SK-N-SH (cell line): ENCODE results near the gene PGAM2. TPM values are rescaled to one million over a fixed set of nuclear protein-coding genes. Genes with fewer than 3 reads are reported as not detected.
A peak's percentile ranks its signal among the peaks of the same experiment; 100 is the strongest.

Source experiments
- CTCF ChIA-PET: fragments of 300-600, 350-600 bp; formaldehyde crosslinking; extraction: SDS; loops from one replicate; lab custom pipeline; 2021; lab: Yijun Ruan, JAX
- POLR2A ChIA-PET: fragments of 350-600 bp; sonication (Branson Sonifier 250); formaldehyde crosslinking; extraction: SDS; loops from one replicate; lab custom pipeline; 2020; ENCODE audit warnings: antibody characterized with exemption, inconsistent platforms; lab: Yijun Ruan, JAX
- DNase-seq: peaks from one replicate; pipeline ENCODE4 v3.0.0; 2012
- H2AFZ ChIP-seq: fragments of 200-600 bp; sonication (generic); 2 replicates; pipeline ENCODE4 v1.8.1; 2016; ENCODE audit warnings: antibody characterized with exemption, mild to moderate bottlenecking, low read depth
- H3F3A ChIP-seq: fragments of 200-600 bp; sonication (generic); replicated peaks from 2 replicates; pipeline ENCODE3; 2016; ENCODE audit warnings: antibody characterized with exemption, mild to moderate bottlenecking; ENCODE audit not compliant: insufficient read depth
- H3K27ac ChIP-seq, 2 experiments: fragments of 200-500 bp in 1 of 2; fragments of 200-600 bp in 1 of 2; sonication (Bioruptor generic) in 1 of 2; sonication (generic), shearing (Covaris generic) in 1 of 2; 2 replicates each; pipeline versions ENCODE4 v1.5.1 to v1.6.1; 2014 to 2016; ENCODE audit warnings: low read depth in 2 of 2, inconsistent platforms in 1 of 2, low read length in 1 of 2, mild to moderate bottlenecking in 1 of 2, mixed read lengths in 1 of 2
- H3K27me3 ChIP-seq: fragments of 200-600 bp; sonication (generic), shearing (Covaris generic); 2 replicates; pipeline ENCODE4 v1.6.1; 2016; ENCODE audit warnings: mixed run types; ENCODE audit not compliant: insufficient read depth
- H3K36me3 ChIP-seq, 2 experiments: fragments of 200-500 bp in 1 of 2; fragments of 200-600 bp in 1 of 2; sonication (Bioruptor generic) in 1 of 2; sonication (generic) in 1 of 2; replicated peaks in 1 of 2; 2 replicates each; pipeline versions ENCODE3 to v1.5.1; 2014 to 2016; ENCODE audit warnings: low read length in 1 of 2, mild to moderate bottlenecking in 1 of 2; ENCODE audit not compliant: insufficient read depth in 2 of 2, control insufficient read depth in 1 of 2
- H3K4me1 ChIP-seq, 2 experiments: fragments of 200-500 bp in 1 of 2; fragments of 200-600 bp in 1 of 2; sonication (Bioruptor generic) in 1 of 2; sonication (generic), shearing (Covaris generic) in 1 of 2; 2 replicates each; pipeline versions ENCODE4 v1.5.1 to v1.6.1; 2014 to 2016; ENCODE audit warnings: low read depth in 1 of 2, low read length in 1 of 2, mixed run types in 1 of 2; ENCODE audit not compliant: insufficient read depth in 2 of 2, control insufficient read depth in 1 of 2
- H3K4me2 ChIP-seq: fragments of 200-600 bp; sonication (generic), shearing (Covaris generic); 2 replicates; pipeline ENCODE4 v1.6.1; 2017; ENCODE audit warnings: mixed run types
- H3K4me3 ChIP-seq, 2 experiments: fragments of 200-500 bp in 1 of 2; fragments of 200-600 bp in 1 of 2; sonication (Bioruptor generic) in 1 of 2; sonication (generic), shearing (Covaris generic) in 1 of 2; 2 replicates each; pipeline versions ENCODE4 v1.5.1 to v1.8.1; 2014 to 2016; ENCODE audit warnings: low read depth in 2 of 2, inconsistent platforms in 1 of 2, low read length in 1 of 2, mild to moderate bottlenecking in 1 of 2, mixed read lengths in 1 of 2, moderate library complexity in 1 of 2
- H3K79me2 ChIP-seq: fragments of 200-600 bp; sonication (generic); 2 replicates; pipeline ENCODE4 v1.8.1; 2017; ENCODE audit warnings: mild to moderate bottlenecking; ENCODE audit not compliant: insufficient read depth
- H3K9ac ChIP-seq: fragments of 200-600 bp; sonication (generic); 2 replicates; pipeline ENCODE4 v1.6.1; 2017; ENCODE audit warnings: mixed run types
- H3K9me2 ChIP-seq: fragments of 200-600 bp; sonication (generic); 2 replicates; pipeline ENCODE4 v1.6.1; 2017; ENCODE audit warnings: mixed run types
- H3K9me3 ChIP-seq: fragments of 200-600 bp; sonication (generic); 2 replicates; pipeline ENCODE4 v1.6.1; 2017; ENCODE audit warnings: mixed run types, mild to moderate bottlenecking, moderate library complexity
- H4K20me1 ChIP-seq: fragments of 200-600 bp; sonication (generic); 2 replicates; pipeline ENCODE4 v1.6.1; 2017; ENCODE audit warnings: mild to moderate bottlenecking, mixed run types; ENCODE audit not compliant: insufficient read depth
- FOXM1 ChIP-seq: IDR thresholded peaks from 2 replicates; pipeline ENCODE4 v1.4.0; 2012; ENCODE audit warnings: low read depth, mild to moderate bottlenecking
- GABPA ChIP-seq: IDR thresholded peaks from 2 replicates; pipeline ENCODE4 v1.4.0; 2012; ENCODE audit warnings: low read depth, mild to moderate bottlenecking
- GATA2 ChIP-seq: sonication (generic); formaldehyde crosslinking; IDR thresholded peaks from 2 replicates; pipeline ENCODE4 v1.5.0; 2020; ENCODE audit warnings: mild to moderate bottlenecking, missing genetic modification reagents
- MEF2A ChIP-seq: IDR thresholded peaks from 2 replicates; pipeline ENCODE4 v1.4.0; 2012; ENCODE audit warnings: low read depth, borderline replicate concordance
- NRF1 ChIP-seq: IDR thresholded peaks from 2 replicates; pipeline ENCODE4 v1.6.1; 2012; ENCODE audit warnings: low read depth, mild to moderate bottlenecking, low read length
- PBX3 ChIP-seq: IDR thresholded peaks from 2 replicates; pipeline ENCODE4; 2012
- RAD21 ChIP-seq: IDR thresholded peaks from 2 replicates; pipeline ENCODE4 v1.6.1; 2012; ENCODE audit warnings: mild to moderate bottlenecking, low read length
- REST ChIP-seq: IDR thresholded peaks from 2 replicates; pipeline ENCODE4 v1.6.1; 2012; ENCODE audit warnings: mild to moderate bottlenecking, low read depth, low read length, moderate library complexity
- SMC3 ChIP-seq: IDR thresholded peaks from 2 replicates; pipeline ENCODE4 v1.6.1; 2012; ENCODE audit warnings: low read depth, low read length, improper control_type of control experiment
- TAF1 ChIP-seq: IDR thresholded peaks from 2 replicates; pipeline ENCODE4 v1.6.1; 2012; ENCODE audit warnings: low read depth, mild to moderate bottlenecking, low read length, moderate library complexity, borderline replicate concordance
- WGBS: methylation state at CpG from one replicate; pipeline ENCODE4 v1.1.6; 2017; ENCODE audit warnings: low lambda C conversion rate; 5-methylcytosine and 5-hydroxymethylcytosine counted together
- polyA plus RNA-seq, 3 experiments: library from polyadenylated mRNA; depleted of rRNA; stranded (reverse); fragments of >200 nt; gene quantifications; 2 replicates each; pipeline ENCODE4 v1.2.3, GENCODE V29; 2012

PGAM2 gene
- polyA plus RNA-seq, 1 of the 3 experiments (the other 2 are of a cell fraction) = 0.79 TPM

DNA sequence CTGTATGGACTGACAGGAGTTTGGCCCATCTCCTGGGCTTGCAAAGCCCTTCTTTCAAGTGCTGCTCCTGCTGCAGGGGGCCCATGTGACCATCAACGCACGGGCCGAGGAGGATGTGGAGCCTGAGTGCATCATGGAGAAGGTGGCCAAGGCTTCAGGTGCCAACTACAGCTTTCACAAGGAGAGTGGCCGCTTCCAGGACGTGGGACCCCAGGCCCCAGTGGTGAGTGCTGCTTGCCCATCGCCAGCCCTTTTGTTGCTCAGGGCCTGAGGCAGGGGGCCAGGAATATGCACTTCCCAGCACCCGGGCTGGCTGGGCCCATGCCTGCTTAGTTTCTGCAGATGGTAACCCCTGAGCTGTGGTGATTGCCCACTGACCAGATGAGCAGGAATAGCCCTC, 8.7 kb downstream of the PGAM2 start (continued):
- TF ChIP-seq NRF1 (no peak), GATA2 (CRISPR knock-in tag) (no peak), SMC3 (no peak), FOXM1 (no peak), PBX3 (no peak), RAD21 (no peak), TAF1 (no peak), GABPA (no peak)

- H2AFZ ChIP-seq = no peak overlapping the region
- no peaks in the 10 kb centered on the region for H3K9me3 ChIP-seq
- no peak for DNase-seq
- peaks cover 69% of the 10 kb centered on the region for H4K20me1 ChIP-seq
- peaks cover 80% of the 10 kb centered on the region for H3K79me2 ChIP-seq
- TF ChIP-seq FOXM1 (no peak), MEF2A (no peak), REST (peak; percentile 65; the same call in 1 of the 2 replicates)
- TF ChIP-seq, all 33 proteins: peak for 1
- no peaks in the 10 kb centered on the region for H3K9me2 ChIP-seq
- peaks cover 59 to 77% of the 10 kb centered on the region in 2 experiments for H3K36me3 ChIP-seq
- H3K27ac ChIP-seq = no peak overlapping the region
- H3K9ac ChIP-seq = no peak overlapping the region
- no peak overlapping the region for H3K4me2 ChIP-seq
- no peaks in the 10 kb centered on the region for H3F3A ChIP-seq
- H3K4me1 ChIP-seq = no peaks in the 10 kb centered on the region
- H3K4me3 ChIP-seq = no peak overlapping the region
- ChIA-PET CTCF (interaction anchor here (1.3 to 2.1 kb wide), 3 partner anchors 11 to 143 kb away, joined by 3 to 6 read pairs (median 4); no protein-coding TSS in a partner anchor), POLR2A (interaction anchor here (1.0 to 2.1 kb wide), 3 partner anchors 8 to 15 kb away, joined by 3 to 7 read pairs (median 6); partner anchors contain the start of gene DBNL)
- WGBS = 95% methylated on average over 12 of the region's 12 CpGs
- no peaks in the 10 kb centered on the region for H3K27me3 ChIP-seq
Measured at GRCh38 chr7:44052771-44053365, 12.5 kb downstream of the PGAM2 start.
